Measurements from ENCODE around the gene EGFL7.

The EGFL7 gene

DNA sequence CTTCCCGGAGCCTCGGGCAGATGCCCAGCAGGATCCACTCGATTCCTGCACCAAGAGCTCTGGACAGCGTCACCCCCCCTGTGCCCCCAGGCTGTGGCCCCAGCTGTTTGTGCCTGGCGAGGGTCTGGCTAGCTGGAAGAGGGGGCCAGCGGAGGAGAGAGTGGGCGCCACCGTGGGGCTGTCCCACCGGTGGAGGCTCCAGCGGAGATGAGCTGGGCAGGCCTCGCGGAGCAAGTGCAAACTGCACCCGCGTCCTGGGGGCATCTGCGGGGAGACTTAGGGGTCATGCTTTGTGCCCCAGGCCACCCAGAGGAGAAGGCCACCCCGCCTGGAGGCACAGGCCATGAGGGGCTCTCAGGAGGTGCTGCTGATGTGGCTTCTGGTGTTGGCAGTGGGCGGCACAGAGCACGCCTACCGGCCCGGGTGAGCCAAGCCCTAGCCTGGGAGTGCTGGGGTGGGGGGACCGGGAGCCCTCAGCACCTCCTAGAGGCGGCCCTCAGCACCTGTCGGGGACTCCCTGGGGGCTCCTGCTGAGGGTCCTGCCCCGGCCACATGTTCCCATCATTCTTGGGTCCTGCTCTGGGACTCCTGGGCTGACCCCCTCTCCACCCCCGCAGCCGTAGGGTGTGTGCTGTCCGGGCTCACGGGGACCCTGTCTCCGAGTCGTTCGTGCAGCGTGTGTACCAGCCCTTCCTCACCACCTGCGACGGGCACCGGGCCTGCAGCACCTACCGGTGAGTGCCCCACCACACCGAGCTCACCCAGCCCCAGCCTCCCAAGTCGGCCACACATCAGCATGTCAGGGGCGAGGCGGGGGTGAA, 5.4 kb downstream of the EGFL7 start:
- no peak overlapping the region for H3K27ac Mint-ChIP-seq
- ATAC-seq (replicated peaks) (peak in 1 of 2 donors; percentile 19), DNase-seq (no peak)
- no peak overlapping the region for H3K4me3 Mint-ChIP-seq
- H3K9me3 Mint-ChIP-seq: no peaks in the 10 kb centered on the region
- H3K27me3 Mint-ChIP-seq: peaks cover 33 to 41% of the 10 kb centered on the region in 2 donors
- H3K36me3 Mint-ChIP-seq: peaks cover 0 to 2% of the 10 kb centered on the region in 2 donors
- peaks cover 12 to 25% of the 10 kb centered on the region in 2 donors for H3K4me1 Mint-ChIP-seq

DNA sequence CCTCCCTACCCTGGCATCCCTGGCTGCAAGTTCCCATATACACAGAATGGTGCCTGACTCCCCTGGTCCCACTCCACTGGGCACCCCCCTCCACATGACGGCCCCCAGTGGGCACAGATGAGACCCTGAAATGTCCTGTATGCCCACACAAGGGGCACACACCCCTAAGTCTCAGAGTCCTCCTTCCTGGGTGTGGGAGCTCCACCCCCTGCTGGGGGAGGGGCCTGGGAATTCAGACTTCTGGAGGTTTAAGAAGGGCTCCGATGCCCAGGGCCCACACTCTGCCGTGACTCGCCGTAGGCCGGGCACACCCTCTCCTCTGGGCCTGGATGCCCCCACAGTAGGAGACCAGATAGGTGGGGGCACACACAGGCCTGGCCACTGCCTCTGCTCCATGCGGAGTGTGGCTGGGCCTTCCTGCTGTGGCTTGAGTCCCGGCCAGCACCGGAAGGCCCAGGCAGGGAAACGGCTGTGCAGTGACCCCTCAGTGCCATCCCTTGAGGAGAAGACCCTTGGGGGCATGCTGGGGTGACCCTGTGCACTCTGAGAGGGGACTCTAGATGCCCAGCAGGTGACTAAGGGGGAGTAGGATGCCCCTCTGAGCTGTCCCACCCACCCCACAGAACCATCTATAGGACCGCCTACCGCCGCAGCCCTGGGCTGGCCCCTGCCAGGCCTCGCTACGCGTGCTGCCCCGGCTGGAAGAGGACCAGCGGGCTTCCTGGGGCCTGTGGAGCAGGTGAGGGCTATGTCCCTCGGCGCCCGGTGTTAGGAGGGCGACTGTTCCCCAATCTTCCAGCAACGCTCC, 6.5 kb downstream of the EGFL7 start:
- H3K4me1 Mint-ChIP-seq: peaks cover 12 to 25% of the 10 kb centered on the region in 2 donors
- H3K27me3 Mint-ChIP-seq: peaks cover 27 to 31% of the 10 kb centered on the region in 2 donors
- no peaks in the 10 kb centered on the region for H3K9me3 Mint-ChIP-seq
- H3K36me3 Mint-ChIP-seq: peaks cover 3 to 5% of the 10 kb centered on the region in 2 donors
- no peak overlapping the region for H3K27ac Mint-ChIP-seq
- DNase-seq (no peak), ATAC-seq (replicated peaks) (no peak)
- H3K4me3 Mint-ChIP-seq: no peak overlapping the region

GRCh38 chr9:136669791-136670464, 7.2 kb downstream of the EGFL7 start:
- Mint-ChIP-seq H3K27me3 (peaks cover 22 to 23% of the 10 kb centered on the region in 2 donors), H3K4me1 (peaks cover 9 to 21% of the 10 kb centered on the region in 2 donors), H3K36me3 (peaks cover 5 to 10% of the 10 kb centered on the region in 2 donors), H3K9me3 (no peaks in the 10 kb centered on the region), H3K27ac (no peak overlapping the region), H3K4me3 (no peak overlapping the region)
- ATAC-seq (replicated peaks): no peak
- DNase-seq: no peak

DNA sequence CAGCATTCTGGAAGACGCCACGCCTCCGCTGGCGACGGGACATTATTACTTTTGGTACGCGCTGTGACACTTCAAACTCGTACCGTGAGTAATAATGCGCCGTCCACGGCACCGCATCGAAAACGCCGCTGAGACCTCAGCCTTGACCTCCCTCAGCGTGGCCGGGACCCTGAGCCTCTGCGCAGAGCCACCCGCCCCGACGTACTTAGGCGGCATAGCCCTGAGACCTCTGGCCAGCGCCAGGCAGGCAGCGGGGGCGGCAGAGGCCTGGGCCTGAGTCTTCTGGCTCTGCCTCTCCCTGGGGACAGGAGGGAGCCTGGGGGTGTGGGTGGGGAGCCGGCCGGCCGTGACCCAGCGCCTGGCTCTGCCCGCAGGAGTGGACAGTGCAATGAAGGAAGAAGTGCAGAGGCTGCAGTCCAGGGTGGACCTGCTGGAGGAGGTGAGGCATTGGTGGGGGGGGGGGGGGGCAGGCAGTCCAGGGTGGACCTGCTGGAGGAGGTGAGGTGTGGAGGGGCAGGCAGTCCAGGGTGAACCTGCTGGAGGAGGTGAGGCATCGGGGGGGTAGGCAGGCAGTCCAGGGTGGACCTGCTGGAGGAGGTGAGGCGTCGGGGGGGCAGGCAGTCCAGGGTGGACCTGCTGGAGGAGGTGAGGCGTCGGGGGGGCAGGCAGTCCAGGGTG, 8.0 kb downstream of the EGFL7 start:
- Mint-ChIP-seq H3K27me3 (peaks cover 18% of the 10 kb centered on the region in 2 donors), H3K4me3 (no peak overlapping the region), H3K27ac (no peak overlapping the region)

GRCh38 chr9:136671254-136671614, 8.5 kb downstream of the EGFL7 start:
- Mint-ChIP-seq H3K4me1 (peaks cover 7 to 16% of the 10 kb centered on the region in 2 donors), H3K36me3 (peaks cover 5 to 10% of the 10 kb centered on the region in 2 donors), H3K27ac (no peak overlapping the region), H3K27me3 (peaks cover 18% of the 10 kb centered on the region in 2 donors), H3K9me3 (no peaks in the 10 kb centered on the region), H3K4me3 (no peak overlapping the region)
- no peak for DNase-seq
- ATAC-seq (replicated peaks): no peak

More for the DNA sequence above, 8.0 kb downstream of the EGFL7 start:
- ATAC-seq (replicated peaks) (no peak), DNase-seq (no peak)
- H3K36me3 Mint-ChIP-seq: peaks cover 5 to 10% of the 10 kb centered on the region in 2 donors
- no peaks in the 10 kb centered on the region for H3K9me3 Mint-ChIP-seq
- H3K4me1 Mint-ChIP-seq: peaks cover 7 to 16% of the 10 kb centered on the region in 2 donors

DNA sequence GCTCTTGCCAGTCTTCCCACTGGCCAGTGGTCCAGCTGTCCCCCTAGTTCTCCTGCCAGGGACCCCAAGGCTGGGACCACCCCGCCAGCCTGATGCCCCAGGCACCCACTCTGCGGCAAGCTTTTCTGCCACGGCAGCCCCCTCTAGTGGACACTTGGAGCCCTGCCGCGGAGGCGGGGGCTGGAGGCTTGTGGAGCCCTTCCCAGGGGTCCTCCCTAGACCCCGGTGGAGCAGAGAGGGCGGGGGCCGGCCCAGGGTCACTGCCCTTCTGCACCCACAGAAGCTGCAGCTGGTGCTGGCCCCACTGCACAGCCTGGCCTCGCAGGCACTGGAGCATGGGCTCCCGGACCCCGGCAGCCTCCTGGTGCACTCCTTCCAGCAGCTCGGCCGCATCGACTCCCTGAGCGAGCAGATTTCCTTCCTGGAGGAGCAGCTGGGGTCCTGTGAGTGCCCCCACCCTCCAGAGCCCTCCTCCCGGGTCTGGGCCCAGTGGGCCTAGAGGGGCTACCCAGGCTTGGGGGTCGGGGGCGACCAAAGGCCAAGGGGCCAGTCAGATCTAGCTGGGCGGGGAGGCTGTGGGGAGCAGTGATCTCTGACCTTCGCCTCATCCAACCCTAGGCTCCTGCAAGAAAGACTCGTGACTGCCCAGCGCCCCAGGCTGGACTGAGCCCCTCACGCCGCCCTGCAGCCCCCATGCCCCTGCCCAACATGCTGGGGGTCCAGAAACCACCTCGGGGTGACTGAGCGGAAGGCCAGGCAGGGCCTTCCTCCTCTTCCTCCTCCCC, 9.1 kb downstream of the EGFL7 start:
- ATAC-seq (replicated peaks) (peak; percentile 45 to 53), DNase-seq (no peak)
- H3K4me3 Mint-ChIP-seq: no peak overlapping the region
- no peak overlapping the region for H3K27ac Mint-ChIP-seq
- peaks cover 5 to 10% of the 10 kb centered on the region in 2 donors for H3K36me3 Mint-ChIP-seq
- peaks cover 4 to 11% of the 10 kb centered on the region in 2 donors for H3K4me1 Mint-ChIP-seq
- no peaks in the 10 kb centered on the region for H3K9me3 Mint-ChIP-seq
- peaks cover 13% of the 10 kb centered on the region in 2 donors for H3K27me3 Mint-ChIP-seq

GRCh38 chr9:136672431-136673087, 9.8 kb downstream of the EGFL7 start:
- Mint-ChIP-seq H3K4me1 (peaks cover 4 to 11% of the 10 kb centered on the region in 2 donors), H3K36me3 (peaks cover 5 to 10% of the 10 kb centered on the region in 2 donors)
- ATAC-seq (replicated peaks): no peak

DNA sequence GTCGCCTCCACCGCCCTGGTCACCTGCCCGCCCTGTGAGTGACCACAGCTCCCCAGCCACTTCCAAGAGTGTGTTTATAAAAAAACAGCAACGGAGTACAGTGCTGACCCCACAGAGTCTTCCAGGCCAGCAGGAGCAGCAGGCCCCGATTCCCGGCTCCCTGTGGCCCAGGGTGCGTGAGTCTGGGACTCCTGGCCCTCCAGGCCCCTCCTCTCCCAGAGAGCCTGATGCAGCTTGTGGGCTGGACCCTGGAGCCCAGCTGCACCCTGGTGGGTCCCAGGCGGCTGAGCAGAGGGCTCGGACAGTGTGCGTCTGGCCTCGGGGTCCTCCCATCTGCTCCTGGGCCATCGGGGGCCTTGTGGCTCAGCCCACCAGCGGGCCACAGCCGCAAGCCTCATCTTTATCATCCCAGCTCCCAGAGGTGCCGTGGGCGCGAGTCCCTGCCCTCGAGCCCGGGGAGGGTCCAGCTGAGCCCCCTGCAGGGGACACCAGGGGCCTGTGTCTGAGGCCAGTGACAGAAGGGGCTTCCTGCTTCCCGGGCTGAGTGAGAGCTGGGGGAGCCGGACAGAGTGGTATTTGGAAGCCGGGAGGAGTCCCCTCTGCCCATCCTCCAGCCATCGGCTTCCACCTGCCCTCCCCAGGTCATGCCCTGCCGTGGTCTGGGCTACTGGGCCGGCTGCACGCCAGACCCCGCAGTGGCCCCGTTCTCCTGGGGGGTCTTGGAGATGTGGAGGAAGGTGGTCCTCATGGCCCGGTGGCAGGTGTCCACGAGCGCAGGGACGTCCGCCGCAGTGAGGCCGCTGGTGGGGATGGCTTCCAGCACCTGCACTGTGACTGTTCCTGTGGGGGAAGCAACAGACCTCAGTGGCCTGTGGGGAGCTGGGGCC, 10.6 kb downstream of the EGFL7 start:
- no peak overlapping the region for H3K4me3 Mint-ChIP-seq
- peaks cover 10 to 11% of the 10 kb centered on the region in 2 donors for H3K27me3 Mint-ChIP-seq
- no peaks in the 10 kb centered on the region for H3K9me3 Mint-ChIP-seq
- ATAC-seq (replicated peaks): no peak
- DNase-seq: no peak
- peaks cover 4 to 11% of the 10 kb centered on the region in 2 donors for H3K4me1 Mint-ChIP-seq
- no peak overlapping the region for H3K27ac Mint-ChIP-seq
- H3K36me3 Mint-ChIP-seq: peaks cover 5 to 10% of the 10 kb centered on the region in 2 donors

More at GRCh38 chr9:136672431-136673087, 9.8 kb downstream of the EGFL7 start:
- H3K27ac Mint-ChIP-seq: no peak overlapping the region
- no peaks in the 10 kb centered on the region for H3K9me3 Mint-ChIP-seq
- peaks cover 11 to 13% of the 10 kb centered on the region in 2 donors for H3K27me3 Mint-ChIP-seq
- H3K4me3 Mint-ChIP-seq: no peak overlapping the region
- DNase-seq: no peak

DNA sequence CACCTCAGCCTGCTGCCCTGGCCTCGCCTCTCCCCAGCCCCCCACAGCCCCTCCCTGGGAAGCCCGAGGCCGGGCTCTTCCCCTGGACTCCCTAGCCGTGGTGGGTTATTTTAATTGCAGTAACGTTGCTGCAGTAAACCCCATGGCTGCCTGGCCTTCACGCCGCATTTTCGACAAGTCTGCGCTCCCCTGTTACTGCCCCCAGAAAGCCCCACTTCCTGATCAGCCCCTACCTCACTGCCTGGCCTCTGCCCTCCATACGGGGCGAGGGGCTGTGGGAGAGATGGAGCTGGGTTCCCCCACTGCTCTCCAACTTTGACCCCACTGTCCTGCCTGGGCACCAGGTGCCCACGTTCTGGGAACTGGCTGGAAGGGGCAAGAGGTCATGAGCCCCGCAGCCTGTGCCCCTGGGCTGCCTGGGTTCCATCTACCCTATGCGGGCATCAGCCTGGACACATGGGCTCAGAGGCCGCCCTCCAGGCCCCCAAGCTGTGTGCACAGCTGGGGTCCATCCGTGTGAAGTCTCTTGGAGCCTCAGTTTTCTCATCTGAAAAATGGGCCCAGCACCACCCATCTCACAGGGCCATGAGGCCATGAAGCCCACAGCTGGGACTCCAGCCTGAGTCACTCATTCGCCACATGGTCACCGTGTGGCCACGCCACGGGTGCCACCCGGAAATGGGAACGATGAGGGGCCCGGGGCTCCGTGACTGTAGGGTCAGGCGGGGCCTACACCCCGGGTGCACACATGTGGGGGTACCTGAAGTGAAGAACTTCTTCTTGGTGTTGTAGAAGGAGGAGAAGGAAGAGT, 11.5 kb downstream of the EGFL7 start:
- H3K27ac Mint-ChIP-seq: no peak overlapping the region
- peaks cover 5 to 10% of the 10 kb centered on the region in 2 donors for H3K36me3 Mint-ChIP-seq
- ATAC-seq (replicated peaks): no peak
- H3K9me3 Mint-ChIP-seq: no peaks in the 10 kb centered on the region
- peaks cover 4 to 9% of the 10 kb centered on the region in 2 donors for H3K4me1 Mint-ChIP-seq
- DNase-seq: no peak
- no peak overlapping the region for H3K4me3 Mint-ChIP-seq
- peaks cover 5 to 6% of the 10 kb centered on the region in 2 donors for H3K27me3 Mint-ChIP-seq

DNA sequence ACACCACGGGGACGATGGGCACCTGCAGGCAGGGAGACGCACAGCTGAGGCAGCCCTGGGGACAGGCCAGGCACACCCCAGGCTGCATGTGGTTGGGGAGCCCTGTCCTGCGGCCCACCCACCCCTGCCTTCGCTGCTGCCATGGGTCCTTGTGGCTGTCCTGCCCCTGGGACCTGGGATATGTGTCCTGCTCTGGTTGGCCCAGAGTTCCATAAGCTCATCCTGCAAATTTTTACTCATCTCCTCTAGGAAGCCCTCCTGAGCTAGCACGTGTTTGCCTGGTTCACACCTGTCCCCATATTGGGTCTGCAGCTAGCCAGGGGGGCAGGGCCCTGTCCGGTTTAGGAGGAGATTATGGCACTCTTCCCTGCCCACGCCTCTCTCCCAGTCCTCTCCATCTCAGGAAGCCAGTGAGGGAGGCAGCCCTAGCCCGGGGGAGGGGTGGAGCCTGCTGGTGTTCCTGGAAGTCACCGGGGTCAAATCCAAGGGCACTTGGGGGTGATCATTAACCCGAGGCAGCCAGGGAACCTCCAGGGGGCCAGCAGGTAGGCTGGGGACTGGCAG, 12.2 kb downstream of the EGFL7 start:
- DNase-seq (no peak), ATAC-seq (replicated peaks) (no peak)
- Mint-ChIP-seq H3K36me3 (peaks cover 5 to 11% of the 10 kb centered on the region in 2 donors), H3K27me3 (peaks cover 1 to 6% of the 10 kb centered on the region in 2 donors), H3K27ac (no peak overlapping the region), H3K4me3 (no peak overlapping the region), H3K9me3 (no peaks in the 10 kb centered on the region), H3K4me1 (peaks cover 8 to 15% of the 10 kb centered on the region in 2 donors)
